ENCODE results near the gene OR52A5.

- no peak for TF ChIP-seq POLR2AphosphoS5 (IDR thresholded peaks at IDR 0.05)
- no peak for TF ChIP-seq CTCF (IDR thresholded peaks at IDR 0.05)
- TF ChIP-seq POLR2A (IDR thresholded peaks at IDR 0.05), result no peak
- TF ChIP-seq EP300 (IDR thresholded peaks at IDR 0.05), result no peak
These were observed 54.6 kb downstream of the OR52A5 start for GRCh38 chr11:5083602-5084001.

All from stomach (tissue), 4 donors.